Skeletal muscle cell (primary cell): ENCODE results near the gene LRBA.
"Not testable (repeated sequence)": the region's sequence is repeated elsewhere in the genome, so short reads cannot be mapped to it uniquely, and the experiment has no call there.

Experiments
- DNase-seq: peaks from one replicate; pipeline ENCODE4 v3.0.0-alpha.2; 2010; ENCODE audit warnings: low read depth
- H3K4me3 ChIP-seq: 2 replicates; pipeline ENCODE4 v1.5.1; 2011; ENCODE audit warnings: low read depth, mild to moderate bottlenecking, control low read depth, low read length, moderate library complexity

Gene LRBA

GRCh38 chr4:150949943-150950342, 65.1 kb downstream of the LRBA start:
- no peak for DNase-seq
- no peak overlapping the region for H3K4me3 ChIP-seq

GRCh38 chr4:150949342-150949741, 65.7 kb downstream of the LRBA start:
- no peak for DNase-seq

GRCh38 chr4:150948710-150949109, 66.4 kb downstream of the LRBA start:
- no peak for DNase-seq
- no peak overlapping the region for H3K4me3 ChIP-seq

More at GRCh38 chr4:150949342-150949741, 65.7 kb downstream of the LRBA start:
- H3K4me3 ChIP-seq = no peak overlapping the region

GRCh38 chr4:150948074-150948473, 67.0 kb downstream of the LRBA start:
- no peak for DNase-seq
- H3K4me3 ChIP-seq = no peak overlapping the region

GRCh38 chr4:150944660-150945059, 70.4 kb downstream of the LRBA start:
- DNase-seq = no peak

GRCh38 chr4:150943818-150944217, 71.3 kb downstream of the LRBA start:
- DNase-seq = no peak
- H3K4me3 ChIP-seq = no peak overlapping the region

More at GRCh38 chr4:150944660-150945059, 70.4 kb downstream of the LRBA start:
- H3K4me3 ChIP-seq = no peak overlapping the region

- no peak for DNase-seq
- no peak overlapping the region for H3K4me3 ChIP-seq
Measured at GRCh38 chr4:150943126-150943525, 72.0 kb downstream of the LRBA start.

DNA sequence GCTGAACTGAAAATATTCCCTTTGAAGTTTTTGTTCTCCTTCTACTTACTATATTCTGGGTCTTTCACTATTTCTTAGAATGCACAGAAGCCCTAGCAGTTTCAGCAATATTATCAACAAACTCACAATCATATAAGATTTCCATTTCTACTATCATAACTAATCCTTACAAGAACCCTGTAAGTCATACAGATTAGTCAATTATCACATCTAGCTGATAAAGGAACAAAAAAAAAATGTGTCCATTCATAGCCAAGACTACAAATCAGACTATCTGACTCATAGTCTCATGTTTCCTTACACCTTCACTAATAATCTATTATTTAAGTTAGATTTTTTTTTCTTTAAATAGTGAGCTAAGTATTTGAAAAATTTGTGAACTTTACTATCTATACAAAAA, 72.5 kb downstream of the LRBA start:
- DNase-seq = no peak
- H3K4me3 ChIP-seq = no peak overlapping the region

DNA sequence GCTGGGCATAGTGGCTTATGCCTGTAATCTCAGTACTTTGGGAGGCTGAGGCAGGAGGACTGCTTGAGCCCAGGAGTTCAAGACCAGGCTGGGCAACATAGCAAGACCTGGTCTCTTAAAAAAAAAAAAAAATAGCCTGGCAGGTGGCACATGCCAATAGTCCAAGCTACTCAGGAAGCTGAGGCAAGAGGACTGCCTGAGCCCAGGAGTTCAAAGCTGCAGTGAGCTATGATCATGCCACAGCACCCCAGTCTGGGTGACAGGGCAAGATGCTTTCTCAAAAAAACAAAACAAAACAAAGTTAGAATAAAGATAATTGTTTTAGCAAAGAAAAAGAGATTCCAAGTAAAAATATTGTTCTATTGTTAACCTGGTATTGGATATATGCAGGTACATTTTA, 75.0 kb downstream of the LRBA start:
- no peak for DNase-seq
- no peak overlapping the region for H3K4me3 ChIP-seq

- no peak for DNase-seq
- H3K4me3 ChIP-seq = no peak overlapping the region
Measured at GRCh38 chr4:150939530-150939929, 75.6 kb downstream of the LRBA start.

DNA sequence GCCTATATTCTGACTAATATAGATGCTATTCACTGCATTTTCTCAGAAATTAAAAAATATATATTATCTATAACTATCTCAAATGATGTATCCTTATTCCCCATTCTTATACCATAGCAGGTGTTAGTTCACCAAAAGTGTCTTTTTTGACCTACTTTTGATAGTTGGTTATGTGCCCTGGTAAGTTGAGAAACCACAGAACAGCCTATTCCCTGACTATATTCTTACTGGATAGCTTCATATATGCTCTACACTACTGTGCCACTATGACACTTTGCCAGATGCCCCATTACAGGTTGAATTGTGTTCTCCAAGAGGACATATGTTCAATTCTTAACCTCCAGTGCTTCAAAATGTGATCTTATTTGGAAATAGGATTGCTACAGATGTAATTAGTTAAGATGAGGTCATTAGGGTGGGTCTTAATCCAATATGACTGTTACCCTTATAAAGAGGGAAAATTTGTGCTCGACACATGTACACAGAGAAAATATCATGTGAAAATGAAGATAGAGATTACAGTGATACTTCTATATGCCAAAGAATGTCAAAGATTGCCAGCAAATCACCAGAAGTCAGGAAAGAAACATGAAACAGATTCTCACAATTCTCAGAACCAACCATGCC, 76.1 kb downstream of the LRBA start:
- no peak overlapping the region for H3K4me3 ChIP-seq
- no peak for DNase-seq

GRCh38 chr4:150938417-150938816, 76.7 kb downstream of the LRBA start:
- no peak for DNase-seq
- H3K4me3 ChIP-seq = no peak overlapping the region

DNA sequence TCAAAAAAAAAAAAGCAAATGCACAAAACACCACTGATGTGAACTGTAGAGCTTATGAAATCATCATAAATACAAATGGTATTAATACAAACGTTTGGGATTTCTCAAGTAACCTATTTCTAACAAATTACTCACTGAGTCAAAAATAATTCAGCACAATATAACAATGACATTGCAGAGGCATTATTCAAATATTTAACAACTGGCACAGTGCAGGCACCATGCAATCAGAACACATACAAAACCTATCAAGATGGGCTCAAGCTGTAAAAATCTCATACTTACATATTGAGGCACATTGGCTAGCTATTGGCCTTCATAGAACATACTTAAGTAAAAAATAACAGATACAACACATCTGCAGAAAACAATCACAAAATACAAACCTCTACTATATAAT, 81.1 kb downstream of the LRBA start:
- no peak overlapping the region for H3K4me3 ChIP-seq
- no peak for DNase-seq

- DNase-seq = no peak
- H3K4me3 ChIP-seq = no peak overlapping the region
Measured at GRCh38 chr4:150931796-150932195, 83.3 kb downstream of the LRBA start.

GRCh38 chr4:150931005-150931404, 84.1 kb downstream of the LRBA start:
- no peak for DNase-seq
- H3K4me3 ChIP-seq = no peak overlapping the region

DNA sequence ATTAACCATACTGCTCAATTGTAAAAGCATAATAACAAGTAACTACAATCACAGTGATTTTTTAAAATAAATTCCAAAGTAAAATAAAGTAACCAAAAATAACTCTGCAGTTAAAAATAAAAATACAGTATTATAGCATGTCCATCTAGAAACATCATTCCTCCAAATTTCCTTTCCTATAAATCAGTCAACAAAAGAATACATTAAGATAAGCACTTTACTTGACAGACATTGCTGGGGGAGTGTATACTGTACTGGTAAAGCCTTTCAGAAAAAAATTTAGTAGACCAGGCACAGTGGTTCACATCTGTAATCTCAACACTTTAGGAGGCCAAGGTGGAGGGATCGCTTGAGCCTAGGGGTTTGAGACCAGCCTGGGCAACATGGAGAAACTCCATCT, 91.1 kb downstream of the LRBA start:
- H3K4me3 ChIP-seq = no peak overlapping the region
- no peak for DNase-seq

- not testable (repeated sequence) for DNase-seq, H3K4me3 ChIP-seq
Measured at GRCh38 chr4:150921486-150921885, 93.6 kb downstream of the LRBA start.

DNA sequence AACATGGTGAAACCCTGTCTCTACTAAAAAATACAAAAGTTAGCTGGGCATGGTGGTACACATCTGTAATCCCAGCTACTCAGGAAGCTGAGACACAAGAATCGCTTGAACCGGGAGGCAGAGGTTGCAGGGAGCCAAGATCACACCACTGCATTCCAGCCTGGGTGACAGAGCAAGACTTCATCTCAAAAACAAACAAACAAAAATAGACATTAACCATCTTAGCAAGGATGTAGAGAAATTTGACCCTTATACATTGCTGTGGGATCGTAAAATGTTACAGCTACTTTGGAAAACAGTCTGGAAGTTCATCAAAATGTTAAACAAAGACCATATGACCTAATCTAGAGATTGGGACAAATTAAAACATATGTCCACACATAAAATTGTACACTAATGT, 96.5 kb downstream of the LRBA start:
- not testable (repeated sequence) for H3K4me3 ChIP-seq, DNase-seq

DNA sequence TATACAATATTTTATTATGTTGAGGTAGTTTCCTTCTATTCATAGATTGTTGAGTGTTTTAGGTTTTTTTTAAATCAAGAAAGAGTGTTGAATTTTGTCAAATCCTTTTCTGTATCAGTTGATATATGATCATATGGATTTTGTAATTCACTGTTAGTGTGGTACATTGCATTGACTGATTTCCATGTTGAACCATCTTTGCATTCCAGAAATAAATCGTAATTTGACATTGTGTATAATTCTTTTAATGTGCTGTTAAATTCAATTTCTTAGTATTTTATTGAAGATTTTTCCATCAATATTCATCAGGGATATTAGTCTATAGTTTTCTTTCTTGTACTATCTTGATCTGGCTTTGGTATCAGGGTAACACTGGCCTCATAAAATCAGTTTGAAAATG, 103.8 kb downstream of the LRBA start:
- no peak overlapping the region for H3K4me3 ChIP-seq
- no peak for DNase-seq

GRCh38 chr4:150909116-150909515, 106.0 kb downstream of the LRBA start:
- no peak for DNase-seq
- no peak overlapping the region for H3K4me3 ChIP-seq

DNA sequence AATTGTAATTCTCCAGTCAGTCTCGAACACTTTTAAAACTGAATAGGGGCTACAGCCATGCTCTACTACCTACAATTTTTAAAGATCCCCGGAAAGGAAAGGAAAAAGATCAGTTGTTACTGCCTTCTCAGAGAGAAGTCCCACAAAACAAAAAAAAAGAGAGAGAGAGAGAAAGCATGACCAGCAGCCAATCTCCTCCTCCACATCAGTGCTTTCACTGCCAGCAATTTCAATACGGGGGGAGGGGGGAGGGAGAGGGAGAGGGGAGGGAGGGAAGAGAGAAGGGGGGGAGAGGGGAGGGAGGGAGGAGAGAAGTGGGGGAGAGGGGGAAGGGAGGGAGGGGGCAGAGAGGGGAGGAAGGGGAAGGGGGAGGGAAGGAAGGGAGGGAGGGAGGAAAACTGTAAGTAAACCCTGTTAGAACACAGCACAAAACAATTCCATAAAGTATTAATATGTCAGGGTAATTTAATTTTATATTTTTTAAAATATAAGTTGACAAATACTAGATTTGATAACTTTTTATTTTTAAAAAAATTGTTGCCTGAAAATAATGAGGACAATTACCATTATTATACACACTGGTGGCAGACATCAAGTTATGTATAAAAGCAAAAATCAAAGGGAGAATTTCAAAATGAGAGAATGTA, 108.0 kb downstream of the LRBA start:
- no peak for DNase-seq
- H3K4me3 ChIP-seq = no peak overlapping the region
